ENCODE results near the gene CSF2RB. TPM values are rescaled to one million over a fixed set of nuclear protein-coding genes. Genes with fewer than 3 reads are reported as not detected.

Gene CSF2RB
- total RNA-seq, 1 experiment from 2014 or later, result 0.07 TPM

- Mint-ChIP-seq H3K27ac (no peak overlapping the region), H3K36me3 (no peaks in the 10 kb centered on the region), H3K4me1 (peaks cover 7% of the 10 kb centered on the region), H3K27me3 (ENCODE audit: low read depth) (peaks cover 5% of the 10 kb centered on the region; the same call in 1 of the 2 replicates), H3K9me3 (peaks cover 8% of the 10 kb centered on the region; the same call in 1 of the 2 replicates), H3K4me3 (no peak overlapping the region)
- CTCF ChIA-PET, result interaction anchor here (1.5 to 3.2 kb wide), 2 partner anchors 9 to 112 kb away, joined by 3 to 34 read pairs; no protein-coding TSS in a partner anchor
- POLR2A ChIA-PET, result interaction anchor here (0.7 kb wide), 1 partner anchor 1860 kb away, joined by 3 read pairs; no protein-coding TSS in a partner anchor
- TF ChIP-seq ZNF512 (CRISPR knock-in tag; IDR thresholded peaks at IDR 0.05; ENCODE audit: borderline replicate concordance) (no peak), ATF2 (CRISPR knock-in tag; IDR thresholded peaks at IDR 0.05; ENCODE audit: borderline replicate concordance, low read depth) (no peak), PRDM15 (CRISPR knock-in tag; IDR thresholded peaks at IDR 0.05) (no peak), JUN (CRISPR knock-in tag; IDR thresholded peaks at IDR 0.05) (no peak), CTCF (IDR thresholded peaks at IDR 0.05) (no peak), NR3C1 (CRISPR knock-in tag; conservative IDR thresholded peaks at IDR 0.05; ENCODE audit: low read depth) (no peak), E2F5 (CRISPR knock-in tag; IDR thresholded peaks at IDR 0.05) (no peak), TCF7 (CRISPR knock-in tag; IDR thresholded peaks at IDR 0.05; ENCODE audit: low read depth) (no peak), ZNF232 (CRISPR knock-in tag; IDR thresholded peaks at IDR 0.05) (no peak), ZNF425 (CRISPR knock-in tag; conservative IDR thresholded peaks at IDR 0.05) (no peak), ZNF416 (CRISPR knock-in tag; IDR thresholded peaks at IDR 0.05) (no peak), NFATC4 (CRISPR knock-in tag; IDR thresholded peaks at IDR 0.05) (no peak), ETV6 (CRISPR knock-in tag; IDR thresholded peaks at IDR 0.05) (no peak)
- no peak for ATAC-seq
- DNase-seq (ENCODE audit: low spot score), result no peak
Measured at GRCh38 chr22:36968249-36968964, 55.0 kb downstream of the CSF2RB start.
